ENCODE results near the gene CLEC7A. TPM values are rescaled to one million over a fixed set of nuclear protein-coding genes. Genes with fewer than 3 reads are reported as not detected.

The CLEC7A gene
- total RNA-seq, 1 donor from 2014 or later, result not detected

- TF ChIP-seq CTCF (conservative IDR thresholded peaks at IDR 0.05), result no peak
- peak overlapping the region; percentile 92 for H3K4me3 Mint-ChIP-seq
These were observed 24.1 kb upstream of the CLEC7A start for GRCh38 chr12:10154145-10154496.

GRCh38 chr12:10153271-10154144 is 23.5 kb upstream of the CLEC7A start:
- H3K4me3 Mint-ChIP-seq, result peak overlapping the region; percentile 92
- TF ChIP-seq CTCF (conservative IDR thresholded peaks at IDR 0.05), result peak; percentile 98
- H3K27me3 Mint-ChIP-seq (ENCODE audit: low read depth), result no peaks in the 10 kb centered on the region
- H3K4me1 Mint-ChIP-seq, result peaks cover 14% of the 10 kb centered on the region
- H3K36me3 Mint-ChIP-seq (ENCODE audit: low read depth), result peaks cover 2% of the 10 kb centered on the region
- peak overlapping the region; percentile 87 for H3K27ac Mint-ChIP-seq (ENCODE audit: unreplicated experiment)
- H3K9me3 Mint-ChIP-seq, result peaks cover 6% of the 10 kb centered on the region
- peak; percentile 66 for DNase-seq (ENCODE audit: low read depth, low spot score)

More at GRCh38 chr12:10154145-10154496, 24.1 kb upstream of the CLEC7A start:
- peaks cover 6% of the 10 kb centered on the region for H3K9me3 Mint-ChIP-seq
- peaks cover 14% of the 10 kb centered on the region for H3K4me1 Mint-ChIP-seq
- DNase-seq (ENCODE audit: low read depth, low spot score), result no peak
- H3K27ac Mint-ChIP-seq (ENCODE audit: unreplicated experiment), result peak overlapping the region; percentile 87
- peaks cover 2% of the 10 kb centered on the region for H3K36me3 Mint-ChIP-seq (ENCODE audit: low read depth)
- H3K27me3 Mint-ChIP-seq (ENCODE audit: low read depth), result peaks cover 2% of the 10 kb centered on the region

GRCh38 chr12:10151621-10152020 is 21.6 kb upstream of the CLEC7A start:
- peaks cover 14% of the 10 kb centered on the region for H3K4me1 Mint-ChIP-seq
- no peaks in the 10 kb centered on the region for H3K27me3 Mint-ChIP-seq (ENCODE audit: low read depth)
- TF ChIP-seq CTCF (conservative IDR thresholded peaks at IDR 0.05), result no peak
- H3K4me3 Mint-ChIP-seq, result no peak overlapping the region
- H3K27ac Mint-ChIP-seq (ENCODE audit: unreplicated experiment), result no peak overlapping the region
- no peaks in the 10 kb centered on the region for H3K36me3 Mint-ChIP-seq (ENCODE audit: low read depth)
- peaks cover 2% of the 10 kb centered on the region for H3K9me3 Mint-ChIP-seq
- DNase-seq (ENCODE audit: low read depth, low spot score), result no peak

GRCh38 chr12:10147714-10148403 is 17.9 kb upstream of the CLEC7A start:
- no peaks in the 10 kb centered on the region for H3K27me3 Mint-ChIP-seq (ENCODE audit: low read depth)
- no peaks in the 10 kb centered on the region for H3K9me3 Mint-ChIP-seq
- DNase-seq (ENCODE audit: low read depth, low spot score), result no peak
- no peak overlapping the region for H3K27ac Mint-ChIP-seq (ENCODE audit: unreplicated experiment)
- no peak overlapping the region for H3K4me3 Mint-ChIP-seq
- no peak for TF ChIP-seq CTCF (conservative IDR thresholded peaks at IDR 0.05)
- H3K4me1 Mint-ChIP-seq, result peaks cover 3% of the 10 kb centered on the region
- no peaks in the 10 kb centered on the region for H3K36me3 Mint-ChIP-seq (ENCODE audit: low read depth)

- no peak overlapping the region for H3K27ac Mint-ChIP-seq (ENCODE audit: unreplicated experiment)
- H3K36me3 Mint-ChIP-seq (ENCODE audit: low read depth), result no peaks in the 10 kb centered on the region
- H3K4me1 Mint-ChIP-seq, result peaks cover 6% of the 10 kb centered on the region
- H3K27me3 Mint-ChIP-seq (ENCODE audit: low read depth), result no peaks in the 10 kb centered on the region
- no peaks in the 10 kb centered on the region for H3K9me3 Mint-ChIP-seq
- TF ChIP-seq CTCF (conservative IDR thresholded peaks at IDR 0.05), result no peak
- DNase-seq (ENCODE audit: low read depth, low spot score), result no peak
- H3K4me3 Mint-ChIP-seq, result no peak overlapping the region
These were observed 13.1 kb upstream of the CLEC7A start for GRCh38 chr12:10142976-10143589.

Measured in neural crest cell (in vitro differentiated cells).